NCI-H187 (cell line): ENCODE results near the gene ISOC2.

ENCODE experiments used
- DNase-seq, 2 experiments: peaks; one replicate each; lab custom pipeline; 2025; lab: John Stamatoyannopoulos, UW

ISOC2 gene

GRCh38 chr19:55406826-55407549 lies 54.5 kb downstream of the ISOC2 start:
- DNase-seq = peak in 1 of 2 experiments; percentile 9

- no peak for DNase-seq
These were observed 55.2 kb downstream of the ISOC2 start for GRCh38 chr19:55406091-55406825.

GRCh38 chr19:55405638-55406037 lies 55.8 kb downstream of the ISOC2 start:
- no peak for DNase-seq
